HTR-8/SVneo (cell line): Measurements from ENCODE around the gene MAP1LC3A.

ENCODE experiments used
- DNase-seq: peaks from one replicate; pipeline ENCODE4 v3.0.0; 2011; ENCODE audit warnings: low spot score, mixed read lengths; ENCODE audit not compliant: insufficient read length
- FAIRE-seq: peaks from 2 replicates; lab custom pipeline; 2011; peaks lifted over from hg19 to GRCh38; lab: Jason Lieb, UNC

Gene MAP1LC3A

DNA sequence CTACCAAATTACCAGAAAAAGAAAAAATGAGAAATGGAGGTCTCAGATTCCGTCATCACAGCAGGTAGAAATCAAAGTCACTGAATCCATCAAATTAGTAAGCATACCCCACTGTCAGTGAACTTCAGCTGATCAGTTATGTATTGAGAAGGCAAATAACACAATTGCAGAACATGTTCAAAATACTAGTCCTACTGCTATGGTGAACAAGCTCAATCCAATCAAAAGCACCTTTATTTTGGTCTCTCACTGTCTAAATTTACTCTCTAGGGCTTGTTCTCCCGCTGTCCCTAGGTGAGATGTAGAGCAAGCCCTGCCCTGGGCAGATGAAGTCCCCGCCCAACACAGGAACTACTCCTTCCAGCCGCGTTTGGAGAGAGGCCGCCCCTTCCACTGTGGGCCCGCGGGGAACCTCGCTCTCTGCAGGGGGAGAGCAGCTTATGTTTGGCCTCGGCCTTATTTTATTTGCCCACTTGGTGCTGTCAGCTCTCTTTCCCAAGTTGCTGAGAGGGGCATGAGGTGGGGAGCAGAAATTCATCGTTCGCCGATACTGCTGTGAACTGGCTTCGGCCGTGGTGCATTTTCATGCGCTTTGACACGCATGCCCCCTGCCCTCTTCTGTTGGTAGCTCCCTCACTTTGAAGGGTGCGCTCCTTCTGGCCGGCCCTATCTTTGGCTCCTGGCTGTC, 14.3 kb upstream of the MAP1LC3A start:
- DNase-seq (no peak), FAIRE-seq (no peak)

DNA sequence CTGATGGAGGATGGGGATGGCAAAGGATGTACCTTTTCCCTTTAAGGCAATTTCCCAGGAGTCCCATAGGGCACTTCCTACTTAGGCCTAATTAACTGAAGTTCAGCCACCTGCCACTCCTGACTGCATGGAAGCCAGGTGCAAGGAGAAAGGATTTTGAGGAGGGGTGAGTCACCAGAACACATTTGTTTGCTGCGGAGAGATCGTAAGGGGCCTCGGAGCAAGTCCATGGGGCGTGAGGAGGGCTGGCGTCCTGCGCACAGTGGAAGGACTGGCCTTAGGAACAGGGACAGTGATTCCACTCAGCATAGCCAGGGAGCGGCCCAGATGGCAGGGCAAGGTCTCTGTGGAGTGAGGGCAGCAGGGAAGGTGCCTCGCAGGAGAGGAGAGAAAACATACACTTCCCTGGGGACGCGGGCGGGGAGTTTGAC, 11.8 kb upstream of the MAP1LC3A start:
- FAIRE-seq, result no peak
- no peak for DNase-seq

DNA sequence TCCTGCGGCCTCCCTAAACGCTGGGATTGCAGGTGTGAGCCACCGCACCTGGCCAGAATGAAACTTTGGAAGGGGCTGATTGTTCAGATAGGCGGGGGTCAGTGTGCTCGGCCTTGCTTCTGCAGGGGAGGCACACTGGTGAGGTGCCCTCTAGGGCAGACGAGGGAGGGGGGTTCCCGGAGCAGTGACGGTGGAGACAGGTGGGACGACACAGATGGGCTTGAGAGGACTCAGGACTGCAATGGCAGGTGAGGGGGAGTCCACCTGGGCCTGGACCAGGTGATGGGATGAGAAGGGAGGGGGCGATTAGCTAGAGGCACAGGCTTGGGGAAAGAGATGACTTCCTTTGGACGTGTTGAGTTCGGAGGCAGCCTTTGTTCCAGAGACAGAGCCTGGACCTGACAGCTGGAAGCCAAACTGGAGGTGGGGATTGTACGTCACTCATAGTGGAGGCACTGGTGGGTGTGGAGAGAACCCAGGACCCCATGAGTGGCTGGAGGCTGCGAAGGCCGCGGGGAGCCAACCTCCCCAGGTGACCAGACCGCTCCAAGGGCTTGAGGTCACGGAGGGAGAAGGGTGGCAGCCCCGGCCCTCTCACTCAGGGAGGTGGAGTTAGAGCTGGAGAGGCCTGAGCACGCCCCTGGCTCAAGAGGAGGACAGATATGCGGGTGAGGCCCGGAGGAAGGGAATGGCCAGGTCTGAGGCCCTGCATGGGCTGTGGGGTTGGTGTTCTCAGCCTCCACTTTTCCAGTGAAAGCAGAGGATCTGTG, 10.5 kb upstream of the MAP1LC3A start:
- FAIRE-seq (no peak), DNase-seq (no peak)

DNA sequence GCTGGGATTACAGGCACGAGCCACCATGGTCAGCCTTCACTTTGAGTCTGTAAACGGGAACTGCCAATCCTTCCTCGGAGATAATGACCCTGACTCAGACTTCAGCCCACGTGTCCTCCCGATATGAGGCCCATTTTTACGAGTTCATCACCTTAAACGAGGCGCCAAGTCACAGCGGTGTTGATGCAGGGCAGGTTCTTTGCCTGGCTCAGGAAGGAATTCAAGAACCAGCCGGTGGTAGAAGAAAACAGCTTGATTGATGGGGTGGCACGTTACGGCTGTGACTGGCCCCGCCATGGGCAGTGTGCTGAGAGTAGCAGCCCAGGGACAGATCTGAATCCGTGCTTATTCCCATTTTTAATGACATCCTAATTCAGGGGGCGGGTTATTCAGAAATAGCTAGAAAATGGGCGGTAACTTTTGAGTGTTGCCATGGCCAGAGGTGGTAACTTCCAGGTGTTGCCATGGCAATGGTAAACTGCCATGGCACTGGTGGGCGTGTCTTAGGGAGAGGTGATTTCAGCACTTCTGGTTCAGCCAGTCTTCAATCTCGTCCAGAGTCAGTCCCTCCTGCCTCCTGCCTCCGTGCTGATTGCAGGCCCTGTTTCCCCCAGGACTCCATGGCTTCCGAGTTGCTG, 9.1 kb upstream of the MAP1LC3A start:
- no peak for FAIRE-seq
- DNase-seq, result no peak

DNA sequence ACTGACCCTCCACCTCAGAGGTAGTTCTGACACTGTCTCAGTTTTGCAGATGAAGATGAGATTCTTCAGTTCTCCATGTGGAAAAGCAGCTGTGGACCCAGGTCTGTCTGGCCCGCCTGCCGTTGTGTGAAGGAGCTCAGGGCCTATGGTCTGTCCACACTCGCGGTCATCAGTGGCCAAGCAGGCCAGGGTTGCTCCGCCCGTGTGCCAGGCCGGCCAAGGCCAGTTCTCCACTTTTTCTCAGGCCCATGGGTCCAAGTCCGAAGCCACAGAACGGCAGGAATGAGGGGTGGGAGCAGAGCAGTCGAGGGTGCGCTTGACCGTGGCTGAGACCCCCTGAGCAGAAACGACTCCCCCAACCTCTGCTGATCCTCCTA, 8.6 kb upstream of the MAP1LC3A start:
- DNase-seq, result no peak
- no peak for FAIRE-seq

DNA sequence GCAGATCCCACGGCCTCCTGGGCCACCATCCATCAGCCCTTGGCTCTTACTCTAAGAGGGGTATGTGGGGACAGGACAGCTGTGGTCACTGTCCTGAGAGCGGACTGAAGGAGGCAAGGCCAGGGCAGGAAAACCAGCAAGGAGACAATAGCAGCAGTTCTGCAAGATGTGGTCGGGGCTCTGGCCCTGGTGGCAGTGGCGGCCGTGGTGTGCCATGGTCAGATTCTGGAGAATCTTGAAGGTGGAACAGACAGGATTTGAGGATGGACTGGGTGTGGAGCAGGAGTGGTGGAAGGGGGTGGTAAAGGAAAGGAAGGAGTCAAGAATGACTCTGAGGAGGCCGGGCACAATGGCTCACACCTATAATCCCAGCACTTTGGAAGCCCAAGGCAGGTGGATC, 5.9 kb upstream of the MAP1LC3A start:
- FAIRE-seq (no peak), DNase-seq (no peak)

DNA sequence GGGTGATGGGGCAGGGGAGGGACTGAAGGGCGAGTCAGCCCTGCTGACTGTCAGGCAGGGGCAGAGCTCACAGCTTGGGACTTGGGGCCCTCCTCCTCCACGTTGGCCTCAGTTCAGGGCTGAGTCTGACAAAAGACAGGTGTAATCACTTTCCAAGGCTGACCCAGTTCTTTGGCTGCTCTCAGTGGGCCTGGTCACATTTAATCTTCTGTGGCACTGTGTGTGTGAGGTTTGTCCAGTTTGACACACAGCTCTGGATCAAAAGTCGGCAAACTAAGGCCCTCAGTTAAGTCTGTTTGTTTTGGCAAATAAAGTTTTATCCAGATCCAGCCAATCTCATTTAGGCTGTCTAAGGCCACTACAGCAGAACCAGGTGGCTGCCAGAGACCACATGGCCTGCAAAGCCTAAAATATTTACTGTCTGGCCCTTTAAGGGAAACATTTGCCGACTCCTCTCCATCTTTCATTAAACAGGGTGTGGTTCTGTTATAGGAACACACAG, 5.1 kb upstream of the MAP1LC3A start:
- FAIRE-seq, result peak; percentile 40
- DNase-seq, result no peak

DNA sequence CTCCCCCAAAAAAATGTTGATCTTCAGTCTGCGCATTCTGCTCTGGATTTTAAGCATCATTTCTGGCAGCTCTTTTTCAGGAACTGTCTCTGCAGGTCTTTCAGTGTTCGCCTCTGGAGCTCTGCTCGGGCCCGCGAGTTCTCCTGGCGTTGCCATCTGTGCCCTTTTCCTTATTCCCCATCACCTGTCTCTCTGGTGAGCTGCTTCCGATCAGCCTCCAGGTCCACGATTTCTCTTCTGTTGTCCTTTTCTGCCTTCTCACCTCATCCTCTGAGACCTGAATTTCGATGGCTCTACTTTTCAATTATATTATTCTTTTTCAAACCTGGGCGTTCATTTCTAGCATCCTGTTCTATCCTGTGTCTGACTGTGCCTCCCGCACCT, 590 bp upstream of the MAP1LC3A start:
- no peak for DNase-seq
- FAIRE-seq, result no peak

DNA sequence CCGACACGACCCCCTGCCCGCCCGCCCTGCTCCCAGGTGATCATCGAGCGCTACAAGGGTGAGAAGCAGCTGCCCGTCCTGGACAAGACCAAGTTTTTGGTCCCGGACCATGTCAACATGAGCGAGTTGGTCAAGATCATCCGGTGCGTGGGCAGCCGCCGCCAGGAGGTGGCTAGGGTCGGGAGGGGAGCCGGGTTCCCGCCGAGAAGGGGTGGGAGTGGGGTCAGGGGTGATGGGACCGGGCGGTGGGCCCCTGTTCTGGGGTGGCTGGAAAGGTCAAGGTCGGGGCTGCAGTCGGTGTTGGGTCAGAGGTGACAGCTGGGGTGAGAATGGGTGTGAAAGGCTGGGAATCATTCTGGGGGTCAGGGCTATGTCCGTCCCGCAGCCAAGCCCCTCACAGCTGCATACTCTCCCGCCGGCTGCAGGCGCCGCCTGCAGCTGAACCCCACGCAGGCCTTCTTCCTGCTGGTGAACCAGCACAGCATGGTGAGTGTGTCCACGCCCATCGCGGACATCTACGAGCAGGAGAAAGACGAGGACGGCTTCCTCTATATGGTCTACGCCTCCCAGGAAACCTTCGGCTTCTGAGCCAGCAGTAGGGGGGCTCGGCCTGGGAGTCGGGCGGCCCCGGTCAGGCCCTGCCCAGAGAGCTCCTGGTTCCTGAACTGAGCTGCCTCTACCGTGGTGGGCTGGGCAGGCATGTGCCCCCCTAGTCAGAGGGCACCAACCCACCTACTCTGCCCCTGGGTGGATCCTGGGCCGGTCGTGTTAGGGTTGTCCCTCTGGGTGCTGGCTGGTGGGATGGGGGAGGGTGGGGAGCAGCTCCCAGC, 1.0 kb downstream of the MAP1LC3A start:
- DNase-seq (no peak), FAIRE-seq (no peak)

DNA sequence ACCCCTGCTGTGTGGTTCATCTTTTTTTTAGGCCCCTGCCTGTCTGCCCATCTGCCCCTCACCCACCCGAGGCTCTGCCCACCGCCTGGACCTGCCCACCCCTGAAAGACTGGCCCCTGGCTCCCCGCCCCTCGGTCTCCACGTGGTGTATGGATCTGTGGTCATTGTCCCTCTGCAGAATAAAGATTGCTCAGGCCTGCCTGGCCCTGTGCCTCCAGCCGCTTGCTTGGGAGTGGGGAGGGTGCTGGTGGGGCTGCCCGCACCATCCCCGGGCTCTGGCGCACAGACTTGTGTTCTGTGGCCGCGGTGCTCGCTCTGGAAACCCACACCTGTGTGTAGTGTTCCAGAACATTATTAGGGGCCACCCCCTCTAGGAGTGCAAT, 1.6 kb downstream of the MAP1LC3A start:
- no peak for FAIRE-seq

DNA sequence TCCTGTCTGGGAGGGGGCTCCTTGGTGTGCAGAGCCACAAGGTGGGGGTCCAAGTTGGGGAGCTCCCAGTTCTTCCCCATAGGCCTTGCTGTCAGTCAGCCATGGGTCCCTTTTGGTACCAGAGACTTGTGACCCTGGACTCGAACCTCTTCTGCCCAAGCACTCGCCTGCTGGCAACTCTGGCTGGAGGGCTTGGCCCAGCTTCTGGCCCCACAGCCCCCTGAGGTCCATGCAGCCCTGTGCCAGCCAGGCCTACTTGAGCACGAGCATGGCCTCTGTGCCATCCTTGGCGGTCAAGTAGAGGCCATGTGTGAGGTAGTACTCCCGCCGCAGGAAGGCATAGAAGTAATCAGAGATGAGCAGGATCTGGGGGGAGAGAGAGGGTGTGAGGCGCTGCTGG, 2.1 kb downstream of the MAP1LC3A start:
- FAIRE-seq, result no peak
- no peak for DNase-seq

More for the DNA sequence above, 1.6 kb downstream of the MAP1LC3A start:
- no peak for DNase-seq

DNA sequence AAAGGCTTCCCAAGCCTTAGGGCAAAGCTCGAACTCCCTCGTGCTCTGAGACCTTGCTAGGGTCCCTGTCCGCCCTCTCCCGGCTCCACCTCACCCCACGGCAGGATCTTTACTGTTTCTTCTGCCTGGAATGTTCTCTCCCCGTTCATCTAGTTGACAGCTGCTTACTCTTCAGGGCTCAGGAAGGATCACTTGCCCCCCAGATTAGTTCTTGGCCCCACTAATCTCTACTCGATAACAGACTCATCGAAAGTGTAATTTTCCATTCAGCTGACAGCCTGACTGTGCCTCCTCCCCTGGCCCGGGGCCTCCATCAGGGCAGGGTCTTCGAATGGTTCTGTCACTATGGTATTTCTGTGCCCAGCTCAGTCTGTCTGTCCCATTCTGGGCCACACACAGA, 3.1 kb downstream of the MAP1LC3A start:
- no peak for FAIRE-seq
- no peak for DNase-seq

DNA sequence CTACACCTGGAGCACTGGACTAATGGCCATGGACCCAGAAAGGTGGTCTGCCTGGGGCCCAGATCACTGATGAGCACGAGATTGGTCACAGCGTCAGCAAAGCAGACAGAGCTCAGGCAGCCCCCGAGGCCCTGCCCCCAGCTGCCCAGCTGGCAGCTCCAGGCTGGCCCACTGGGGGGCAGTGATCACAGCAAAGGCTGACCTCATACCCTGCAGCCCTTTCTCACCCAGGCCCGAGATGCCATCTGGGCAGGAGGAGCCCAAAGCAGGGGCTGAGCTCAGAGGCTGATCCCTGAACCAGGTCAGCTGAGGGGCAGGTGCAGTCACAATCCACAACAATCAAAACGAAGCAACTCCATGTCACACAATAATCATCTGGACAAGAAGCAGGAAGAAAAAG, 4.1 kb downstream of the MAP1LC3A start:
- DNase-seq (peak; percentile 52), FAIRE-seq (peak; percentile 36)

DNA sequence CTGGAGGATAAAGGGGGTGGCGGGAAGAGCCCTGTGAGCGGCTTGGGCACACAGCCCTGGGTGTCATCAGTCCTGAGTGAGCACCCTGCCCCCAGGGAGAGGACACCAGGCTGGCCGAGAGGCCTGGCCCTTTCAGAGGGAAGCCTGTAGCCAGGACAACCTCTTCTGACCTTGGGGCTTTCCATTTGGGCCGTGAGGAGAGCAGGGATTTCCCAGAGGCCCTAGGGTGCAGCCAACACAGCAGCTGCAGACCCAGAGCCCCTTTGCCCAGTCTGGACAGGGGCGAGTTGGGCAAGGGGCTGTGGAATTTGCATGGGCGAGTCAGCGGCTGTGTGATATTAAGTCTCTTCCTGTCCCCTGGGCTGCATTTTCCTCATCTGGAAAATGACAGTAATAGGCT, 6.3 kb downstream of the MAP1LC3A start:
- DNase-seq (no peak), FAIRE-seq (no peak)

DNA sequence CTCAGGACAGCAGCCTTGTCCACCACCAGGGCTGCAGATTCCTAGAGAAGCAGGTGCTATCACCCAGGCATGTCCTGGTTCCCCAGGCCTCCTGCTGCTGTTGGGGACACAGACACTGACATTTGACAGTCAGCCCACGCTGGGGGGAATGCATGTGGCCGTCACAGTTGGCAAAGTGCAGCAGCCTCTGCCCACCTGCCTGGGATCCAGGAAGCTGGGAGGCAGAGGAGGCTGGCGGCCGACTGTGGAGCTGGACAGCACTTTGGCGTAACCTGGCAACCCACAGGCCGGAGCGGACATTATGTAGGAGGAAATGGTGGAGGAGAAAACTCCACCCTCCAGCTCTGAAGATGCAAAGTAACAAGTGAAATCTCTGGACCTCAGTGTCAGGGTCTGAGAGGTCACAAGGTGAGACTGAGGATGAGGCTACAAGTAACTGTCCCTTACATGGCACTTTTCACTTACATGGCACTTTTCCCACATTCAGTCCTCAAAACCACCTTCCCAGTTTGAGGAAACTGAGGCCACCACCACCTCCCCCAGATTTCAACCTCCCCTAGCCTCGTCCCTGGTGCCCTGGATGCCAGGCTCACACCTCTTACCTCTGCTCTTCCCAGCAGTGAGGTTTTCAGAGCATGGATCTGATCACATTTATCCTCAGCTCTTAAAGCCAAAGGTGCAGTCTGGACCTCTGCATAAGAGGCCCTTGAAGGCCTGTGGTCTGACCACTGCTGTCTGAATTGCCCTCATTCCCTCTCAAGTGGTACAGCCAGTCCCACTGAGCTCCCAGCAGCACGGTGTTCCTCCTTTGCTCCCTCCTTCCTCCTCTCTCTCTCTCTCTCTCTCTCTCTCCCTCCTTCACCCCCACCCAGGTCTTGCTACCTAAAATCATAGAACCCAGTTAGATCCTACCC, 8.7 kb downstream of the MAP1LC3A start:
- DNase-seq, result no peak
- FAIRE-seq, result no peak

DNA sequence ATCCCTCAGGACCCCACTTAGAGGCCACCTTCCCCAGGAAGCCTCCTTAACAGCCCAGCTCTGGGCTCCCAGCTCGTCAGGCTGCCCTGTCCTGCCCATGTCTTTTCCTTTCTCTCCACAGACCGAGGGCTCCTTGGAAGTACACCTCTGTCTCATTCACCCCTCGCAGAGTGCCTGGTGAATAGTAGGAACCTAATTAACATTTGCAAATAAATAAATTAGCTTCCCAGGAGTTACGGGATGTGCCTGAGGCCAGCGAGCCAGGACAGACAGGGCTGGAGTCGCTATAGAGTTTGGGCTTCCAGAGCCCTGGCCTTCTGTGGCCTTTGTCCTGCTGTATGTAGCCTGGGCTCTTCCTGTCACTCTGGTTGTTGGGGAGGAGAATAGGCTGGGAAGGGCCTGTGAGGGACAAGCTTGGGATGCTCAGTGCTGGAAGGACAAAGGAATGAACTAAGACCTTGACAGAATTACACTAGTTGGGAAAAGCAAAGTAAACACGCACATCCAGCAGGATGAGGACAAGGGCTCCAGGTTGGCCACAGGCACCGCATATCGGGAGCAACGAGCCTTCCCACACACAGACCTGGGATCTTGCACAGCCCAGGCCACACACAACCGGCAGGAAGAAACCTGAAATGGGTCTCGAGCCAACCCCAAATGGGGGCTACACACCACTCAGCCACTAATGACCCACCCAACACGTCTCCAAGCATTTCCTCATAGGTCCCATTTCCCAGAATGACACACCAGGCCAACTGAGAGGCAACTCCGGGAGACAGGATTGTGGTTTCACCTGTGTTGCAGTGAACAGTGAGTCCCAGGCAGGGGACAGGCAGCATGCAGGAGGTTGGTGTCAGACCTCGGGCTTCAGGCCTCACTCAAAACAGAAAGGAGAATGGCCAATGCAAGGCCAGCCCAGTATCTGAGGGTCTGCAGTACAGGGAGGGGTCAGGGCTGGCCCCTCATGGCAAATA, 9.7 kb downstream of the MAP1LC3A start:
- DNase-seq (no peak), FAIRE-seq (peak; percentile 26)

DNA sequence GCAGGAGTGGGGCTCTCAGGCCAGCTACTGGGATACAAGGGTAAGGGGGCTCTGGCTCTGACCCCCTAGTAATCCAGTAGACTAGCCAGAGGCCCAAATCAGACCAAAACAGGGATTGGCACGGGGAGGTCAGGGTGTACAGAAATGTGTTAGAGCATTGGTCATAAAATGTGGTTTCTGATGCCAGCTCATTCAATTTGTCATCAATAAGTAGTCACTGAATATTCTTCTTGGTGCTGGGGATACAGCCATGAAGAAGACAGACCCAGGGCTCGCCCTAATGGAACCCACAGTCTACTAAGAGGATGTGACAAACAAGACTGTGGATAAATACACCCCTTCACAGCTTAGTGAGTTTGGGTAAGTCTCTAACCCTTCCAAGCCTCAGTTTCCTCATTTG, 11.1 kb downstream of the MAP1LC3A start:
- FAIRE-seq, result no peak
- no peak for DNase-seq

DNA sequence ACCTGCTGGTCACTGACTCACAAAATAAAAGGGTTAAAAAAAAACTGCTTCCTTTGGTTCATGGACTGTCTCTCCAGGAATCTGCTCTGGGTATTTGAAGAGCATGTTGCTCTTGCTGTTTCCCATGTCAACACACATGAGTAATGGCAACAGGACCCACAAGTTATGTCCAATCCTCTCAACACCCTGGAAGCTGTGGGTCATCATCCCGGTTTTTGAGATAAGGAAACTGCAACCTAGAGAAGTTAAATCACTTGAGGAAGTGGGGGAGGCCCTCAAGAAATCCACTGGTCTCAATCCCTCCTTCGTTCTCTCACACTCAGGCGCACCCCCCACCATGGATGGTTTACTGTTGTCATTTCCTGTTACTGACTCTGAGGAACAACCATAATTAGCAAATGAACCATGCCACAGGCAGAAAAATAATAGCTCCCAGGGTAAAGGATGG, 12.4 kb downstream of the MAP1LC3A start:
- no peak for FAIRE-seq
- no peak for DNase-seq
